Fibroblast of peridontal ligament (primary cell): ENCODE data around the gene SAA1.
A peak's percentile ranks its signal among the peaks of the same experiment; 100 is the strongest.
"Not testable (repeated sequence)": the region's sequence is repeated elsewhere in the genome, so short reads cannot be mapped to it uniquely, and the experiment has no call there.

ENCODE experiments used
- DNase-seq: peaks from one replicate; pipeline ENCODE4 v3.0.0-alpha.2; 2010; ENCODE audit errors: extremely low read depth

The SAA1 gene

DNA sequence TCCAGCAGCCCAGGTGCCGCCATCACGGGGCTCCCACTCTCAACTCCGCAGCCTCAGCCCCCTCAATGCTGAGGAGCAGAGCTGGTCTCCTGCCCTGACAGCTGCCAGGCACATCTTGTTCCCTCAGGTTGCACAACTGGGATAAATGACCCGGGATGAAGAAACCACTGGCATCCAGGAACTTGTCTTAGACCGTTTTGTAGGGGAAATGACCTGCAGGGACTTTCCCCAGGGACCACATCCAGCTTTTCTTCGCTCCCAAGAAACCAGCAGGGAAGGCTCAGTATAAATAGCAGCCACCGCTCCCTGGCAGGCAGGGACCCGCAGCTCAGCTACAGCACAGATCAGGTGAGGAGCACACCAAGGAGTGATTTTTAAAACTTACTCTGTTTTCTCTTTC, at the start of gene SAA1:
SAA1 (plus strand) TSS at position 316 of the 400 bp plus-strand sequence. CDS start 624 bp downstream, outside the sequence.
- no peak for DNase-seq

DNA sequence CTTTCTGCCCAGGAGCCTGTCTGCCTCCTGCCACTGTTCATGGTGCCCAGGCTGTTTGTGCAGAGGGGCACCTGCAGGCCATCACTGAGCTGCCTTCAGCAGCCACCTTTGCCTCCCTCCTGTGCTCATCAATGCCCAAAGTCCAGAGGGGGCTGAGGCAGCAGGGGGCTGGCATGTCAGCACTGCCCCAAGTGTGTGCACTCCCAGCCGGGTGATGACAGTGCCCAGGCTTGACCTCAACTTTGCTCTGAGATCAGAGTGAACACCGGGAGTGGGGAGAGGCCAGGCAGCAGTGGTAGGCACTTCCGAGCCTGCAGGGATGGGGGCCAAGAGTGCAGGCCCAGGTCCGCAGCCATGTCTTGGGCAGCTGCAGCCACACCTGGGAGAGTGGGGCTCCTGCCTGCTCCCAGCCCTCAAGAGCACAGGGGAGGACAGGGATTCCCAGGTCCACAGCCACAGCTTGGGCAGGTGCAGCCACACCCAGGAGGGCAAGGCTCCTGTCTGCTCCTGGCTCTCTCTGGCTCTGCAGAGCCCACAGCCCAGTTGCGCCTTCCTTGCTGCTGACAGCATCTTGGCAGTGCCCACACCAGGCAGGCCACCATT, 44.7 kb upstream of the SAA1 start:
- no peak for DNase-seq

DNA sequence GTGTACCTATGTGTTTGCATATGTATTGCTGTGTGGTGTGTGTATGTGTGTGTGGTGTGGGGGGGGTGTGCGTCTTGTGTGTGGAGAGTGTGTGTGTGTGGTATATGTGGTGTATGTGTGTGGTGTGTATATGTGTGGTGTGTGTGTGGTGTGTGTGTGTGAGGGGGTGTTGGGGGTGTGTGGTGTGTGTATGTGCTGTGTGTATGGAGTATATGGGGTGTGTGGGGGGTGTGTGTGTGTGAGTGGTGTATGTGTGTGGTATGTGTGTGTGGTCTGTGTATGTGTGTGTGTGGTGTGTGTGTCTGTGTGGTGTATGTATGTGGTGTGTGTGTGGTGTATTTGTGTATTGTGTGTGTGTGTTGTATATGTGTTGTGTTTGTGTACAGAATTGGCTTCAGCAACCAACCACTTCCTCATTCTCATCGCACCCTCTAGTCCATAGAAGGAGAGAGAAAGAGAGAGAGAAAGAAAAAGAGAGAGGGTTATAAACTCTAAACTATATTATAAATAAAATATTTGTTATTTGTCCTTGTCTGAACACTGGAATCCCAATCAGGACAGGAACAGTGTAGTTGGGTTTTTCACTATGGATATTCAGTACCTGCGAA, 43.1 kb upstream of the SAA1 start:
- DNase-seq, result no peak

DNA sequence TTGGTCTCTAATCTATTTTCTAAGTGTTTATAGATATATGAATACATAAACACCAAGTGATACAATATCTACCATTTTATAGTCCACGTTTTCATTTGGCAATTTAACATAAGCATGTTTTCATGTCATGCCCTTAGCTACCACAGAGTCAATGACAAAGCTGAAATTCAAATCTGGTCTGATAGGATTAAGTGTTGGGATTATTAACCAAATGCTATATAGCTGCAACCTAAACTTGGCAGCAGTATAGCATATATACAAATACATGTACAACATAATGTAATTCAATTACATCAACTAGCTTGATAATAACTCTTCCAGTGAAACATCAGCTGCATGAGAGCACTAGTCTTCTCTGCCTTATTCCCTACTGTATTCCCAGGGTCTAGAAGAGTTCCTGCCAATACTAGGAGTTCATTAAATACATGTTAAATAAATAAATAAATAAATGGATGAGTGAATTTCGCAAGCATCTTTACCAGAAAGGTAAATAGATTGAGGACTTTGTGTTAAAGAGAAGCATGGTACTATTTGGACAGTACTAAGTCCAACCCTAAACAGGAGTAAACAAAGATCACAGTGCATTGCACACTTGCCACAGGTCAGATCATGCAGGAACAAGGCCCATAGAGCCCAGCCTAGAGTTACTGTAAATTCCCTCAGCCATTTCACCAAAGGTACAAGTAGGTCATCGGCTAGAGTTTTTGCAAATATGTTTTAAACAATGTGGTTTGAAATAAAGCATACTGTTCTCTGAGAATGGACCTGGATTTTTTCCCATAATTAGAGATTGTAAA, 42.3 kb upstream of the SAA1 start:
- DNase-seq, result no peak

DNA sequence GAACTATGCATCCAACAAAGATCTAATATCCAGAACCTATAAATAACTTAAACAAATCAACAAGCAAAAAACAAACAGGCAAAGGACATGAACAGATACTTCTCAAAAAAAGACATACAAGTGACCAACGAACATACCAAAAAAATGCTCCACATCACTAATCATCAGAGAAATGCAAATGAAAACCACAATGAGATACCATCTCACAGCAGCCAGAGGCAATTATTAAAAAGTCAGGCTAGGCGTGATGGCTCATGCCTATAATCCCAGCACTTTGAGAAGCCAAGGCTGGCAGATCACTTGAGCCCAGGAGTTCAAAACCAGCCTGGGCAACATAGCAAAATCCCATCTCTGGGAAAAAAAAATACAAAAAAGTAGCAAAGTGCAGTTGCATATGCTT, 40.2 kb upstream of the SAA1 start:
- DNase-seq, result no peak

DNA sequence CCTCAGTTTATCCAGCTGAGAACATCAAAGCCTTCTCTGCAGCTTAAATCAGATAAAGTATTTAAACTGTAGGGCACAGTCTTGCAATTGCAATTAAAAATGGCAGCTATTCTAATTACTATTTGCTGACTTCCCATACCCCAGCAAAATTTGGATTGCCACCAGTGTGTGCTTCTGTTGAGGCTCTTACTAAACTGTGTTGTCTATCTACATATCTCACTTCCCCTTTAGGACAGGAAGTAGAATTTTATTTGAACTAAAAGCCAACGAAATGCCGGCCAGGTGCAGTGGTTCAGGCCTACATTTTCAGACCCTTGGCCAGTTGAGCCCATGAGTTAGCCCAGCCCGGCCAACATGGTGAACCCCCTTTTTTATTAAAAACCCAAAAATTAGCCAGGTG, 36.6 kb upstream of the SAA1 start:
- no peak for DNase-seq

DNA sequence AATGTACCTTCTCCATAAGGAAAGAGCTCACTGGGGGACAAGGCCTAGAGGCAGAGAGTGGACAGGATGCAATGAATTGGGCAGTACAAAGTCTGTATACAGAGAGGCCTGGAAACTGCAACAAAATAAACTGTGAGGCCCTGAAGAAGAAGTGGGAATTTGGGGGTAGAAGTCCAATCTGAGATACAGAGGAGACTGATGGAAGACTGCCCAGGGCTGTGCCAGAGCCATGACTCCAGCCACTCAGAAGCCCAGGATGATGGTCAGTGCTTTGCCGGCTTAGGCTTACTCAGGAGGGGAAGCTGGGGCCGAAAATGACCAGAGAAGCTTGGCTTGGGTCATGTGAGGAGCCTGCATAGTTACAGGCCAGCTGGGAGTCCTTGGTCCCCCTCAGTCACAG, 35.2 kb upstream of the SAA1 start:
- DNase-seq, result no peak

DNA sequence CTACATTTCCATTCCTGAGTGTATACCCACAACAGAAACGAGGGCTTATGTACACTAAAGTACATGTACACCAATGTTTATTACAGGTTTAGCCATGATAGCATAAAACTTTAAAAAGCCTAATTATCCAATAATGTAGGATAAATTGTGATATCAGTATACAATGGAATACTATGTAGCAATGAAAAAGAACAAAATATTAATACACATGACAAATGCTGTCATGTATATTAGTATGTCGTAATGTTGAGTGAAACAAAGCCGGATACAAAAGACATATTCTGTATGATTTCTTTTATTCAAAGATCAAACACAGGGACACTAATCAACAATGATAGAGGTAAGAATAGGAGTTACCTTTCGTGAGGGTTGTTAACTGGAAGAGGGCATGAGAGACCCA, 32.2 kb upstream of the SAA1 start:
- no peak for DNase-seq

DNA sequence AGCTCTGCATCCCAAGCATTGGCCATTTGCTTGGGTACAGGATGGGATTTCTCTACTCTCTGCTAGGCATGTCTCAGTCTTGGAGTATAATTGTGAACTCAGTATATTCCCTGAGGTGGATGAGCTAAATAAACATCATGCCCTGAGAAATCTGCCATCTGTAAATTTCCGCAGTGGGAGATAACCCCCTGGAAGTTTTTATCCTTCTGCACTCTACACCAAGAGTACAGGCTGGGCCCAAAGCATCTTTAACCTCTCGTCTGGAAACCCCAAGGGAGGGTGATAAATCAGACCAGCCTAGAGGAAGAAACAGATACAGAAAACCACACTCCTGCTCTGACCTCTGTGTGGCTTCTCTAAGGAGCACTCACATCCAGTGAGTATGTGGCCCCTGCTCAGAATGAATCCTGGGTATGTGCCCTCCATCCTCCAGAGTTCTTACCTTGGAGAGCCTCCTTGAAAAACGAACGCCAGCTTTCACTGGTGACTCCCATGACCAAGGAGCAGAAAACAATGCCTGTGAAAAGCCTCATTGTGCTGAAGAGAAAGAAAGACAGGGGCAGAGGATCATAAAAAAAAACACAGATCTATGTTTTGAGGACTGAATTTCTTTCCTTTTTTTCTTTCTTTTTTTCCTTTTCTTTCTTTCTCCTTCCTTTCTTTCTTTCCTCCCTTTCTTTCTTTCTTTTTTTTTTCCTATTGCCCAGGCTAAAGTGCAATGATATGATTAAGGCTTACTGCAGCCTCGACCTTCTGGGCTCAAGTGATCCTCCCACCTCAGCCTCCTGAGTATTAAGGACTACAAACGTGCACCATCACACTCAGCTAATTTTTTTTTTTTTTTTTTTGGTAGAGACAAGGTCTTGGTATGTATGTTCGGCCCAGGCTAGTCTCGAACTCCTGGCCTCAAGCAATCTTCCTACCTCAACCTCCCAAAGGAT, 30.4 kb upstream of the SAA1 start:
- DNase-seq, result no peak

DNA sequence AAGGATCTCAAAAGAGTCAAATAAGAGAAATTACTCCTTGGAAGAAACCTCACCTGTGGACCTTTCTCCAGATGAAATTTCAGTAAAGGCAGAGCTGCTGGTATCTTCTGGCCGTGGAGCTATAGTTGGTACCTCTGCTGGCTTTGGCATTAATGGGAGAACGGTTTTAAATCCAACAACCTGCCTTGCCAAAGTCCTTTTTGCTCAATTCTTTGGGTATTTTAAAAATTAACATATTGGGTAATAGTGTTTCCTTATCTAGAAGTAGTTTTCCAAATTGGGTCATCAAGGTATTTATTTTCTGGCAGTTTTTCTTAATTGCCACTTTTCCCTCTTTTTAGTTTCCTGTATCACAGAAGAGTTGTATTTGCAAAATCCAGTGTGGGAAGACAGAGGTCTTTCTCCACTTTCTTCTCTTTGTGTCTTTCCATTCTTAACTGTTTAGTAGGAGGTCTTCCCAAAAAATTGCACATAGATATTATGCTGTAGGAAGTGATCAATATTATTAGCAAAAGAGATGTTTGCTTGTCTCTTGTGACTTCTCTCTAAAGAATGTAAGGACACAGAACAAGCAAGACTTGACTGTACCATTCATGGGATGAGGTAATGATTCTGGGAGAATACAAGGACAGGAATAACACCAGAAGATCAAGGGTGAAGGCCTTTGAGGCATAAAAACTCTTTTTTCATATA, 29.3 kb upstream of the SAA1 start, which contains the start of gene SAA4:
SAA4 (minus strand) TSS at position 139 of the 693 bp plus-strand sequence. CDS start 876 bp downstream, outside the sequence.
- no peak for DNase-seq

DNA sequence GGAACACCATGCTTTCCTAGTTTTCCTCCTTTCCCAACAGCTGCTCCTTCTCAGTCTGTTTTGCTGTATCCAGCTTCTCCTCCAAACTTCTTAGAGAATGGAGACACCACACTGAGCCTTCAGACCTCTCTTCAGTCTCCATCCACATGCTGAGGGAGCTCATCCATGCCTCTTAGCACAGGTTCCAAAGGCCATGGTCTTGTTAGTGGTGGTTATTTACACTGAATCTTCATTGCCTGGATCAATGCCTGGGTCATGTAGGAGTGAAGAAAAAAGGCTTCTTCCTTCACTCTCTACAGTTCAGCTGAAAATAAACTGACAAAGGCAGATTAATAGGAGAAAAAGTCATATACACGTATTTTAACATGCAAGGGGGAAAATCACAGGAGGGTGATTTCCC, 26.4 kb upstream of the SAA1 start:
- DNase-seq, result no peak

DNA sequence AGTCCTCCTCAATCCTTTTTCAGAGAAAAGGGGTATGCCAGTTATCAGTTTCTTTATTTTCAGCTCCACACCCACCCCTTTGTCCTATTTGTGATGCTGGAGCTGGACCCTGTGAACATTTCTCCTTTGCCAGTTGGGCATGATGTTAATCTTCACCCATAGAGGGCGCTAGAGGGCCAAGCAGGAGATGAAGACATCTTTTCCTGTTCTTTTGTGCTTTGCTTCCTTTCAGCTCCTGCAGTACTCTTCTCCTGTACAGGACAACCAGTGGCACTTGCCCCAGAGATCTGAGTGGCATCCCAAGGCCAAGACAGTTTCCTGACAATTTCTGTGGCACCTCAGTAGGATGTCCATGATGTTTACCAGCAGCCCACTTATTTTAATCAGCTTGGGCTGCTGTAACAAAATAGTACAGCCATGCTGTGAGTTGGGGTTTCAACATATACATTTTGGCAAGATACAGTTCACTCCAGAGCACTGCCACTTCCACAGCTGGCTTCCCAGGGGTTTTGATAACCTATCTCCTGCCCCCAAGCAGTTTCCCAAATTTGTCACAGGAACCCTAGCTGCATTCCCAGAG, 22.2 kb upstream of the SAA1 start:
- DNase-seq, result peak; percentile 79

DNA sequence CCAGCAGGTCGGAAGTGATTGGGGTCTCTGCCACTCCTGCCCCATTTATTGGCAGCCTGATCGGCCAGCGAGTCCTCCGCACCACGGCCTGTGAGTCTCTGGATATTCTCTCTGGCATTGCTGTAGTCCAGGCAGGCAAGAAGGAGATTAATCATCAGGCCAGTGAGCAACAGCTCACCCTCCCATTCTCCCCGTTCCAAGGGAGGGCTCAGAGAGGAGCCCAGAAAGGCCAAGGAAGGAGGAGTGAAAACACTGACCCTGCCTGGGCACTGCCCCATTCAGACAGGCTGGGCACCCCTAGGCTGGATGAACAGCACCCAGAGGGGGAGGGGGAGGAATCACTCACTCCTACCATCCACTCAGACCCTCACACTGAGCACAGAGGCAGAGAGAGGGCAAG, 20.7 kb upstream of the SAA1 start:
- no peak for DNase-seq

DNA sequence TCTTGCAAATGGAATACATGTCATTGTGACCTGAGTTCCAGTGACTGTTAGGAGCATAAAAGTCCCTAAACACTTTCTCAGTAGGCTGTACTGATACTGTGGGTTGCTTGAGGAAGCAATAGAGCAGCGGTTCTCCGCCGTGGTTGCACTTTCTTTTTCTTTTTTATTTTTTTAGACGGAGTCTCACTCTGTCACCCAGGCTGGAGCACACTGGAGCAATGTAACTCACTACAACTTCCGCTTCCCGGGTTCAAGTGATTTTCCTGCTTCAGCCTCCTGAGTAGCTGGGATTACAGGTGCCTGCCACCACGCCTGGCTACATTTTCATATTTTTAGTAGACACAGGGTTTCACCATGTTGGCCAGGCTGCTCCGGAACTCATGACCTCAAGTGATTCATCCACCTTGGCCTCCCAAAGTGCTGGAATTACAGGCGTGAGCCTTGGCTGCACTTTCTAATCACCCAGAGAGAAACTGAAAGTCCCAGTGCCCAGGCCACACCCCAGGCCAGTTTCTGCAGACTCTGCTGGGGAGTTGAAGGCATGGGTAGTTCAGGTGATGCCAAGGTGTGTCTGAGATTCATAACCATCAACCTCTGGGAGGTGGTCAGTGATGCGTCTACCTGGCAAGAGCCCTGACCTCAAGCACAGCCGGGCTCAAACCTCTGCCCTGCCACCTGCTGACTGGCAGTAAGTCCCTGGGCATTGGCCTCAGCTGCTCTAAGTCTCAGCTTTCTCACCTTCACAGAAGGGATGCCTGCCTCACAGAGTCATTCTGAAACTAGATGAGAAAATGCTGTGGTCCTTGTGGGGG, 19.5 kb upstream of the SAA1 start:
- not testable (repeated sequence) for DNase-seq

DNA sequence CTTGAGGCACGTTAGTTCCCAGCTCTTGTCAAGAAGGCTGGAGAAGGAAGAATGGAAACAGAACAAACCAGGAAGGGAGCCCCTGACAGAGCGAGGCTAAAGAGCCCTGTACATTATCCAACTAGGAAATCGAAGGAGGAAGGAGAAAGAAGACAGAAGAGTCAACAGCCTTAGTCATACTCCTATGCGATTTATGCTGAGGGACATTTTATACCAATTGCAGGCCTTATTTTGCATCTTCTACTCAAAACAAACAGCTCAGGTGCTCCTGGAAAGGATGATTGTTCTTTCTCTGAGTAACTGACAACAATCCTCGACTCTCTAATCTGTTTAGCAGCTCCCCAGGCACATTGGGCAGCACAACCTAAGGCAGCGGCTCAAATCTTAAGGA, 18.9 kb upstream of the SAA1 start:
- not testable (repeated sequence) for DNase-seq

DNA sequence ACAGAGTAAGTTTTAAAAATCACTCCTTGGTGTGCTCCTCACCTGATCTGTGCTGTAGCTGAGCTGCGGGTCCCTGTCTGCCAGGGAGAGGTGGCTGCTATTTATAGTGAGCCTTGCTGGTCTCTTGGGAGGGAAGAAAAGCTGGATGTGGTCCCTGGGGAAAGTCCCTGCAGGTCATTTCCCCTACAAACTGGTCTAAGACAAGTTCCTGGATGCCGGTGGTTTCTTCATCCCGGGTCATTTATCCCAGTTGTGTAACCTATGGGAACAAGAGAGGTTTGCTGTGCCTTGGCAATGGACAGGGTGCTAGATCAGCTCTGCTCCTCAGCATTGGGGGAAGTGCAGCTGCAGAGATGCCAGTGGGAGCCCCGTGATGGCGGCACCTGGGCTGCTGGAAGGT, 17.5 kb upstream of the SAA1 start, which contains the start of gene SAA2:
SAA2 (minus strand) TSS at position 108 of the 400 bp plus-strand sequence. CDS start 657 bp downstream, outside the sequence.
- DNase-seq, result no peak

DNA sequence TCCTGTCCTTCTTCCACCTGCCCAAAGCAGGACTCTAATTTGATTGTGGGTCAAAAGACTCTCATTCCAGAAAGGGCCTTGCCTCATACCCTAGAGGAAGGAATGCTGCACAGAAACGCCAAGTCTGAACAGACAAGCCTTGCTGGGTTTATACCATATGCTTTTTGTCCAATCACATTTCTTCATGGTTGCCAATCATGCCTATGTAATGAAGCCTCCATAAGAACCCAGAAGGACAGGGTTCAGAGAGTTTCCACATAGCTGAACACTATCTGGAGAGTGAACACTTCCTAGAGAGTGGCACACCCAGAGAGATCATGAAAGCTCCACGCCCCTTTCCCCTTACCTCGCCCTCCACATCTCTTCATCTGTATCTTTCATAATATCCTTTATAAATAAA, 12.8 kb upstream of the SAA1 start:
- no peak for DNase-seq

DNA sequence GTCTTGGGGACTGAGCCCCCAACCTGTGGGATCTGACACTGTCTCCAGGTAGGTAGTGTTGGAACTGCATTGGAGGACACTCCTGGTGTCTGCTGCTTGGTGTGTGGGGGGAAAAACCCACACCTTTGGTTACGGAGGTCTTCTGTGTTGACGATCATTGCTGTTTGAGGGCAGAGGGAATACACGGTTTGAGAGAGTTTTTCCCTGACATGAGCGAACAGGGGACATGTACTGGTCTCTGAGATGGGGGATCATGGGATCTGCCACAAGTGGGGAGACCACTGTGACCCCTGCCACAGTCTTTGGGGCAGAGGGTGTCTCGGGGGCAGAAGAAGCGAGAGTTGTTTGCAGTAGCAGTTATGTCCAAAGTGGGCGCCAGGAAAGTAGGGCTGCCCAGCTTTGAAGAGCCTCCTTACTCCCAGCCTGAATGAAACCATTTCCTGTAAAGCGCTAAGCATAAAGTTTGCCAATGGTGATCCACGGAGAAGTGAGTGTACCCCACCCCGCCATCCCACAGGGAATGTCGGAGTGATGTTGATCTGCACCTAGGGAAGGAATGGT, 12.2 kb upstream of the SAA1 start:
- DNase-seq, result no peak

DNA sequence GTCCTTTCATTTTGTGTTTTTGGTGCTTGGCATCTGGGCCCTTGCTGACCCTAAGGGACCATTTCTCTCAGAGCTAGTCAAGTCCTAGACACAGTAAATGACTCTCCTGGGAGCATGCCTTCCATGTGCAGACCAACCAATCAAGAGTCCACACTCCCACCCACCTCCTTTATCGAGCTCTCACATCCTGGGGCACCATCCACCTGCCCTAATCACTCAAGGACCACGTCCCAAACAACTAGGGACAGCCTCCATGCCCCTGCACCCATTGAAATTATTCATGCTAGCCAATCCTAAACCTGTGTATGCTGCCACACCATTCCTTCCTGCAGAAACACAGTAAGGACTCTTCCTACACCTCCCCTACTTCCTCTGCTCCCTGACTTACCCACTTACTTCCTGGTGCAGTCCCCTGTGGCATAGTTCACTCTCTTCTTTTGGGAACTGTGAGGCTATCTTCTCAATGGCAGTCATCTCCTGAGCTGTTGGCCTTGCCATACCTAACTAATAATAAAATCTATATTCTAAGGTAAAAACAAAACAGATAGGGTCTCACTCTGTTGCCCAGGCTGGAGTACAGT, 11.2 kb upstream of the SAA1 start:
- DNase-seq, result no peak
